Raji (cell line): ENCODE results near the gene ELF1.

ENCODE experiments used
- POLR2A ChIP-seq: IDR thresholded peaks from 2 replicates; pipeline ENCODE4 v1.6.1; 2011; ENCODE audit warnings: low read depth, low read length, control low read depth; ENCODE audit not compliant: insufficient read depth

The ELF1 gene

DNA sequence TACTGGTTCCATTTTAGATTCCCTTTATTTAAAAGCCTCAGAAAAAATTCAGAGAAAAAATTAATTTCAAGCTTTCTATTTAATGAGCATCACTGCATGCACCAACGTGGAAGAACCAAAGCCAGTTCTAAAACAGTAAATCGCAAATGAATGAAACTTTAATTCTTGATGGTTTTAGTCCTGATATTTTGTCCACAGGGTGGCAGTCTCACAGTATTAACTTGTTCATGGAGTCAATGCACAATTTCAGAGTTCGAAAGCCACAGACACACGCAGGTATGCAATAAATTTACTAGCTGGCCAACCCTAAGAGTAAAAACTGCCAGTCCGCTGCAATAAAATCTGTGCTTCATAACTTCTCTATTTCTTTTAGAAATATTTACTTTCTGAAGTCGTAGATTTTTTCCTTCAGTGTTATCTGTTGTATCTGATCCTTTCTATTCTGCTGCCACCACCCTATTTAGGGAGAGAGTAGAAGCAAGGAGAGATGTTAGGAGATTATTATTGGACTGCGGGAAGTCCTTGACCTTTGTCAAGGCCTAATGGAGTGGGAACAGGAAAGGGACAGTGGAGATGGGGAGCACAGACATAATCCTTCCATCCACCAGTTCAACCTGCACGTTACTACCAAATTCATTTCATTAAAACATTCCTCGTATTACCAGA is 35.2 kb upstream of the ELF1 start:
- no peak for TF ChIP-seq POLR2A

DNA sequence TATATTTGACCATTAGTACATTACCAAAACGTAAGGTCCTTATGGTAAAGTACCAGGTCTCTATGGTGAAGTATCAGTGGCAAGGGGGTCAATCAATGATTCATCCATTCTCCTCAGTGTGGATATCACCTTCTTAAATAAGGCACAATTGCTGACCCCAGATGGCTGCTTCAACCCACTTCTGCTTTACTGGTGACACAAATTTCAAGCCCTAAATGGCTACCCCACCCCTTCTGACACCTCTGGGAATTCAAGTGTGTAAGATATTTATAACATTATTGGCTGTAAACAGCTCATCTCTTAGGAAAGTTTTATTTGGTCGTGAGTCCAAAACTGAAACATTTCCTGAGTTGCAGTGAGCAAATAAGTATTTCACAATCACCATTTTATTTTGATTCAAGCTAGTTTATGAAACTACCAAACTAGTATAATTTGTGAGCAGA is 34.3 kb upstream of the ELF1 start:
- TF ChIP-seq POLR2A: 0 out of 2 replicates have a peak, but pooled peaks have one; percentile 18

DNA sequence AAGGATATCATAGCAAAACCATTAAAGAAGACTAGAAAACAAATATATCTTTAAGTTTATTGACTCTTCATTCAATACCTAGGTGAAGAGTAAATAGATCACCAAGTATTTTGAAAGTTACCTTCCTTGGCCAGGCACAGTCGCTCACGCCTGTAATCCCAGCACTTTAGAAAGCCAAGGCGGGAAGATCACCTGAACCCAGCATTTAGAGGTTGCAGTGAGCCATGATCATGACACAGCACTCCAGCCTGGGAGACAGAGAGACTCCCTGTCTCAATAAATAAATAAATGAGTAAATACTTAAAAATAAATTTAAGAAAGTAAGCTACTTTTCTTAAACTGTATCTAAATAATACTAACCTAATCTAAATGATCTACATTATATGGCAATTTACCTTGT is 33.3 kb upstream of the ELF1 start:
- no peak for TF ChIP-seq POLR2A

DNA sequence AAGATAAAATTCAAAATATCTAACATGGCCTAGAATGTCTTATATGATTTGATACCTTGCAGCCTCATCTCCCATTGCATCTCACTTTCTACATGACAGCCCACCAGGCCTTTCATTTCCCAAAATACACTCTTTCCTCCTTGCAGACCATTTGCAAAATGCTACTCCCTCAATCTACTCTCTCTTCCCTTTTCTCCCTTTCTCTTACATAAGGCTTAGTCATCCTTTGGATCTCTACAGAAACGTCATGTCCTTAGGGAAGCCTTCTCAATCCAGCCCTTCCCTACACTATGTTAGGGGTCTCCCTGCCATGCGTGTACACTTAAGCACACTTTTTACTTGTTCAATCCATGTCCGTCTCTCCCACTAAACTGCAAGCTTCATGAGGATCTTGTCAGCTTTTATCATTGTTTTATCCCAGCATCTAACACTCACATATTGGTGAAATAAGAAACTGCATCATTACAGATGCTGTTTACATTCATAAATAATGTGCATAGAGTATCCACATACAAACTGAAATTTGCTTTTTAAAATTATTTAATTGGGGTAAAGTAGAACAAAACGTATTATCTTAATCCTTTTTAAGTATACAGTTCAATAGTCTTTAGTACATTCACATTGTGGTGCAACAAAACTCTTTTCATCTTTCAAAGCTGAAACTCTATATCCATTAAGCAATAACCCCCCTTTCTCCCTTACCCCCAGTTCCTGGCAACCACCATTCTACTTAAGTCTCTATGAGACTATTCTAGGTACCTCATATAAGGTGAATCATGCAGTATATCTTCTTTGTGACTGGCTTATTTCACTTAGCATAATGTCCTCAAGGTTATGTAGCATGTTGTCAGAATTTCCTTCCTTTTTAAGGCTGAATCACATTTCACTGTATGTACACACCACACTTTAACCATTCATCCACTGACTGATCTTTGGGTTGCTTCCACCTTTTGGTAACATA is 30.6 kb upstream of the ELF1 start:
- no peak for TF ChIP-seq POLR2A

DNA sequence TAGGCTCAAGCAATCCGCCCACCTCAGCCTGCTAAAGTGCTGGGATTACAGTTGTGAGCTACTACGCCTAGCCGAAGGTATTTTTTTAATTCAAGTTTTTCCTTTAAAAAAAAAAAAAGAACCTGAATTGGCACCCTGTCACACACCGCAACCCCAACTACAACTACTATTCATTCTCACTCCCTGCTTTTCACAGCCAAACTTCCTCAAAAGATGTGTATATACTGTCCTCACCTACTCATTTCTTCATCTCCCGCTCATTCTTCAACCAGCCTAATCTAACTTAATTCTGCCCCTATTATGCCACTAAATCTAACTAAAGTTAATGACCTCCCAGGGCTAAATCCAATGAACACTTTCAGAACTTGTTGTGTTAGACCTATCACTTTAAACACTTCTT is 29.5 kb upstream of the ELF1 start:
- TF ChIP-seq POLR2A: no peak

DNA sequence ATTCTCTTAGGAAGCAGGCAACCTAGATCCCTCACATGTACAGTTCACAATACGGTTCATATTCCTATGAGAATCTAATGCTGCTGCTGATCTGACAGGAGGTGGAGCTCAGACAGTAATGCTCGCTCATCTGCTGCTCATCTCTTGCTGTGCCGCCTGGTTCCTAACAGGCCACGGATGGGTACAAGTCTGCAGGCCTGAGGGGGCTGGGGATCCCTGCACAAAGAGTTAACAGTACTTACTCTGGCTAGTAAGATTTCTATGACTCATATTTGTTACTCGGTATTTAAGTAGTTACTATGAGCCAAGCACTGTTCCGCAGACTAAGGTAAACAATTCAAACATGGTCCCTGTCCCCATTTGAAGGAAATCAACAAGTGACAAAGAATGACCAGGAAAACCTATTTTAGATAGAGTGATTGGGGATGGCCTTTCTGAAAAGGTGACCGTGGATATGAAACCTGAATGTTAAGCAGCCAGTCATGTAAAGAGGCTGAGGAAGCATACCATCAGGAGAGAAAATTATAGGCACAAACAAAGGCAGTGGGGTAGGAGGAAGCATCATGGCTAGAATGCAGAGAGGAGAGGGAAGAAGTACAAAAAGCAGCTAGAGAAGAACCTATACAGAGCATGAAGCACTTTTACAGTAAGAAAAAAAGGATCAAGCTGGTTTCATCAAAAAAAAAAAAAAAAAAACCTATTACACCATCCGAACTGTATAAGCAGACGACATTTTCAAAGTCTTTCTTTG is 21.6 kb upstream of the ELF1 start:
- TF ChIP-seq POLR2A: no peak

DNA sequence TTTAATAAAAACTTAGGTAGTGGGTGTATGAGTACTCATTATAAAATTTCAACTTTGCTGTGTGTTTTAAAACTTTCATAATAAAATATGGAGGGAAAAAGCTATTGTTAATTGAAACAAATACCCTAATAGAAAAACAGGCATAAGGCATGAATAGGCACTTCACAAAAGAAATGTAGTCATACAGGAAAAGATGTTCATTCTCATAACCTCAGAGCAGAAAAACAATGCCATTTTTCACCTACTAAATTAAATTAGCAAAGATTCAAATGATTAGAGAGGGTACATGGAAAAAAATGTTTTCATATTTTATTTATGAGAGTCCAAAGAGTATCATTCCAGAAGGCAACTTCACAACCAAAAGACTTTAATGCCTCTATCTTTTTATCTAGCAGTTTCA is 20.6 kb upstream of the ELF1 start:
- TF ChIP-seq POLR2A: no peak

DNA sequence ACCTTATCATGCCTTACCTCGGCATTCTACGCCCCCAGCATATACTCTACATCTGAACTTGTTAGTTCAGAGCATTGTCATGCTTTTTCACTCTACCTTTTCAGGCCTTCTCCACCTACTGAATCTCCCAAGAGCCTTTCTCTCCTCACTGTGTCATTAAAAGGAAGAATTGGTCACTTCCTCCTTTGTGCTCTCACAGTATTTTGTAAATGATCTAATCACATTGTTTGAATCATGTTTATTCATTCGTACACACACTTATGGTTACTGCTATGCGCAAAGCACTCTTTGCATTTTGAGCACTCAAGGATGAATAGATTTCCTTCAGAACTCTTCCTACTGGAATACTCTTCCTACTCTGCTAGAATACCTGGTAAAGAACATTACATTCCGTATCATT is 15.8 kb upstream of the ELF1 start:
- TF ChIP-seq POLR2A: no peak

DNA sequence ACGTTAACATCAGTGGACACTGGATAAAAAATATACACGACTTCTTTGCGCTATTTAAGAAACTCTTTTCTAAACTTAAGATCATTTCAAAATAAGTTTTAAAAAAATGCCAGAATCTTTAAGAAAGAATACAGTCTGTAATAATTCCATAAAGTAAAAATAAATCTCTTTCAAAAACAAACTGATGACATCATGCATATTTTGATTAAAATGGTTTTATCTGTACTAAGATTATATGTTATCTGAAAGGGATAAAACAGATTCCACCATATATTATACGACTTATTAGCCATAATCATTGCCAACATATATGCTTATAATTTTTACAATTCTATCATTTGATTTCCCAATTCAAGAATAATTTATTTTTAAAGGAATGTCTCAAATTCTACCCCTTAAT is 15.3 kb upstream of the ELF1 start:
- TF ChIP-seq POLR2A: no peak

DNA sequence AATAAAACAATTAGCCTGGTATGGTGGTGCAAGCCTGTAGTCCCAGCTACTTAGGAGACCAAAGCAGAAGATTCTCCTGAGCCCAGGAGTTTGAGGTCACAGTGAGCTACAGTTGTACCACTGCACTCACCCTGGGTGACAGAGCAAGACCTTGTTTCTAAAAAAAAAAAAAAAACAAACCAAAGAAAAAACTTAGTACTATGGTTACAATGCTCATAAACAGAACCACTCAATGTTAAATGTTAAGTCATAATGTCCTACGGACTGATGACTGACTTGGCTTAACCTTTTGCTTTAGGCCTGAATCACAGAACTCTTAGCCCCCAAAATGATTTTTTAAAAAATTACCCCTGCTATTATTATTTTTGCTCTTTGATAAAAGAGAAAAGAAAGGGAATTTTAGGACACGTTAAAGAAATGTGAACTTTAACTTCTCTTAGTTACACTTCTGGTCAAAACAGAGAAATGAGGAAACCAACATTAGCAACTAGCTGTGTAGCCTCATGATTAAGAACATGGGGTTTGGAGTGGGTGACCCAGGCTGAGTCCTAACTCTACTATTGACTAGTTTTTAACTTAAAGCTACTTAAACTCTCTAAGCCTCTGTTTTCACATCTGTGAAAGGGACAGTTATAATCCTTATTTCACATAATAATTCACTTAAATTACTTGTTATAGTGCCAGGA is 13.7 kb upstream of the ELF1 start:
- no peak for TF ChIP-seq POLR2A

DNA sequence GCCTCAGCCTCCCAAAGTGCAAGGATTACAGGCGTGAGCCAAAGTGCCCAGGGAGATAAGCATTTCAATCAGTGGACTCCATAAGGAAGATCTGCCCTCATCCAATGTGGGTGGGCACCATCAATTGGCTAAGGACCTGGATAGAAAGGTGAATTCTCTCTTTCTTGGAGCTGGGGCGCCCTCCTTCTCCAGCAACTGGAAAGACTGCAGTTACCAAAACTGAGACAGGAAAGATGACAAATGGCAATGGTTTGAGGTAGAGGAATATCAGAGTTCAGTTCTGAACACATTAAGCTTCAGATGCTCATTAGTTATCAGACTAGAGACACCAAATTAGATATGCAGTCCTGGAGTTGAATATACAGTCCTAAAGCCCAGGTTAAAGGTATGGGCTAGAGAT is 10.5 kb upstream of the ELF1 start:
- no peak for TF ChIP-seq POLR2A

DNA sequence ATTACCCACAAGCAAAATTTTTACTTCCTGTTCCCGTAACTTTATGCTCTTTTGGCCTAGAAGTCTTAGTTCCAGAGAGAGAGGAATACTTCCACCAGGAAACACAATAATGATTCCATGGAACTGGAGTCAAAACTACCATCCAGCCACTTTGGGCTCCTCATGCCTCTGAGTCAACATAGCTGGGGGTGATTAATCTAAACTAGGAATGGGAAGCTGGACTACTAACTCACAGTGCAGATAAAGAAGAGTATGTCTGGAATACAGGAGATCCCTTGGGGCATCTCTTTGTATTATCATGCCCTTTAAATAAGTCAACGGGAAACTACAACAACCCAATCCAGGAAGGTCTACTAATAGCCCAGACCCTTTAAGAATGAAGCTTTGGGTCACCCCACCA is 8.9 kb upstream of the ELF1 start:
- TF ChIP-seq POLR2A: no peak

DNA sequence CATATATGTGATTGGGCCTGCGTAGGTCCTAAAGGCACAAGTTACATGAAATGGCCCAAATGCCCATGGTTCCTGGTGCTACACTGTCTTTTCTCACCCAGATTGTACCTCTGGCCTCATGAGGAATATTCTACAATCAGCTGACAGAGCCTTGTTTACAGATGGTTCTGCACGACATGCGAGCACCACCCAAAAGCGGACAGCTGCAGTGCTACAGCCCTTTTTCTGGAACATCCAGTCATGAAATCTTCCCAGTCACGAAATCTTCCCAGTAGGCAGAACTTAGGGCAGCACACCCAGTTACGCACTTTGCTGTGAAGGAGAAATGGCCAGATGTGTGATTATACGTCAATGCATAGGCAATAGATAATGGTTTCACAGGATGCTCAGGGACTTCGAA is 7.7 kb upstream of the ELF1 start:
- TF ChIP-seq POLR2A: no peak

DNA sequence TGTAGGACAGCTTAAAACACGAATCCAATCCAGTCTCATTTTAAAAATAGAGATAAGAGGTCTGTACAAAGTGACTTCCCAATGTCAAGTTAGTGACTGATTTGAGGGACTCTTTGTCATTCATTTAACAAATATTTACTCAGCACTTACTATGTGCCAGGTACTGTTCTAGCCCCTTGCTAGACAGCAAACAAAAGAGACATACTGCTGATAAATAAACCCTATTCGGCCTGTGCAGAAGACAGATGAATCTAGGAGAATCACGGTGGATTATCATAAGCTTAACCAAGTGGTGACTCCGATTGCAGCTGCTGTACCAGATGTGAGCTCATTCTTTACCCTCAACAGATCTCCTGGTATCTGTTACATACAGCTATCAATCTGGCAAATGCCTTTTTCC is 6.4 kb upstream of the ELF1 start:
- no peak for TF ChIP-seq POLR2A
